GM18867 (cell line): ENCODE data around the gene WDR47.
A peak's percentile ranks its signal among the peaks of the same experiment; 100 is the strongest.

Source experiments
- ATAC-seq: cut with Tn5 transposase; IDR thresholded peaks from one replicate; pipeline ENCODE4 v1.9.1; 2021; ENCODE audit warnings: mild to moderate bottlenecking, moderate library complexity; ENCODE audit not compliant: unreplicated experiment

The WDR47 gene

GRCh38 chr1:109041621-109042468 is at the start of gene WDR47:
Gene WDR47 (minus strand): TSS chr1:109042102. CDS start chr1:109023512, 18,590 bp downstream.
- ATAC-seq = peak; percentile 94

- ATAC-seq = peak; percentile 40
Observed at GRCh38 chr1:109091078-109091838, 49.4 kb upstream of the WDR47 start.

- ATAC-seq = peak; percentile 89
Observed at GRCh38 chr1:109090196-109091077, 48.5 kb upstream of the WDR47 start, which contains the start of gene TMEM167B. Gene TMEM167B (plus strand): TSS chr1:109090764. CDS start chr1:109090873, 109 bp downstream.

GRCh38 chr1:109089242-109090015 is 47.5 kb upstream of the WDR47 start:
- ATAC-seq = peak; percentile 25

GRCh38 chr1:109084563-109085517 is 42.9 kb upstream of the WDR47 start:
- no peak for ATAC-seq

GRCh38 chr1:109083923-109084322 is 42.0 kb upstream of the WDR47 start:
- ATAC-seq = no peak

- no peak for ATAC-seq
Observed at GRCh38 chr1:109083501-109083900, 41.6 kb upstream of the WDR47 start.

GRCh38 chr1:109080441-109081082 is 38.7 kb upstream of the WDR47 start:
- no peak for ATAC-seq

GRCh38 chr1:109079240-109079622 is 37.3 kb upstream of the WDR47 start:
- no peak for ATAC-seq

- no peak for ATAC-seq
Observed at GRCh38 chr1:109078317-109078716, 36.4 kb upstream of the WDR47 start.

- peak; percentile 100 for ATAC-seq
Observed at GRCh38 chr1:109075531-109076490, 33.9 kb upstream of the WDR47 start, which contains the start of gene TAF13. Gene TAF13 (minus strand): TSS chr1:109076003. CDS start chr1:109075947, 56 bp downstream.

GRCh38 chr1:109069294-109069693 is 27.4 kb upstream of the WDR47 start:
- no peak for ATAC-seq

GRCh38 chr1:109067883-109068282 is 26.0 kb upstream of the WDR47 start:
- ATAC-seq = no peak

GRCh38 chr1:109065137-109065536 is 23.2 kb upstream of the WDR47 start:
- no peak for ATAC-seq

GRCh38 chr1:109061183-109061582 is 19.3 kb upstream of the WDR47 start:
- ATAC-seq = no peak

- ATAC-seq = no peak
Observed at GRCh38 chr1:109060707-109061106, 18.8 kb upstream of the WDR47 start.

GRCh38 chr1:109059026-109059425 is 17.1 kb upstream of the WDR47 start:
- no peak for ATAC-seq
